GM19238 (cell line): ENCODE data around the gene MMP15.
"Not testable (repeated sequence)": the region's sequence is repeated elsewhere in the genome, so short reads cannot be mapped to it uniquely, and the experiment has no call there.

ENCODE experiments used
- DNase-seq: peaks from one replicate; pipeline ENCODE4 v3.0.0; 2011; ENCODE audit warnings: low spot score; ENCODE audit not compliant: insufficient read length

MMP15 gene

GRCh38 chr16:58025351-58026138 is at the start of gene MMP15:
MMP15 (plus strand) TSS chr16:58025754; CDS start chr16:58026351, 597 bp downstream.
- DNase-seq, result peak; percentile 69

- no peak for DNase-seq
Observed at GRCh38 chr16:57976331-57976796, 49.2 kb upstream of the MMP15 start.

DNA sequence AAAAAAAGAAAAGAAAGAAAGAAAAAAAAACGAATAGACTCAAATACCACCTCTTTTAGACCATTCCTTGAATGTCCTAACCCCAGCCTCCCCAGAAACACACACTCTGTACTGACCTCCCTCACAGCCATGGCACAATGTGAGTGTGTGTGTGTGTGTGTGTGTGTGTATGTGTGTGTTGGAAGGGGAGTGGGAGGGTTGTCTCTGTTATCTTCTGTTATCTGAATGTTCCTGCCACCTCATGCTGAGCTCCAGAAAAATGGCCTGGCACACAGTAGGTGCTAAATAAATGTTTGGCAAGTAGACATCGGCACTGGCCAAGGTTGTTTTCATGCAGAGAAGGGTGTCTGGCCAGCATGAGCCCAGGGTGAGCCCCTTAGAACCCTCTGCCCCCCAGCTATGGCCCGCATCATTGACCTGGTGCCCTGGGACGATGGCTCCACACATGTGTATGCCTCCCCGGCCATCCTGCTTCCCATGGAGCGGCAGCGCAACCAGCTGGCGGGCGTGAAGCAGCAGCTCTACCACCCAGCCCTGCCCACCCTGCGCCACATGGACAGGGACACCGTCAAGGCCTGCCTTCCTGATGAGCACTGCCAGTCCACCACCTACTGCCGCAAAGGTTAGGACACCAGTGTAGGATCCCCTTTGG is 48.0 kb upstream of the MMP15 start:
- no peak for DNase-seq

DNA sequence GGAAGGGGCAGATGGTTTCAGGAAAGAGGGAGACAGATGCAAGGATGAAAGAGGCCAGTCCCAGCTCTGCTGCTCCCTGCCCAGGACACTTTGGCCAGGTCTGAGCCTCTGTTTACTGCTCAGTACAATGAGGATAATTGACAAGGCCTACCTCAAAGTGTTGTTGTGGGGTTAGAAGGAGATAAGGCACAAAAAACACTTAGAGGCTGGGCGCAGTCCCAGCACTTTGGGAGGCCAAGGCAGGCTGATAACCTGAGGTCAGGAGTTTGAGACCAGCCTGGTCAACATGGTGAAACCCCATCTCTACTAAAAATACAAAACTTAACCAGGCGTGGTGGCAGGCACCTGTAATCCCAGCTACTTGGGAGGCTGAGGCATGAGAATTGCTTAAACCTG is 47.5 kb upstream of the MMP15 start:
- DNase-seq, result not testable (repeated sequence)

DNA sequence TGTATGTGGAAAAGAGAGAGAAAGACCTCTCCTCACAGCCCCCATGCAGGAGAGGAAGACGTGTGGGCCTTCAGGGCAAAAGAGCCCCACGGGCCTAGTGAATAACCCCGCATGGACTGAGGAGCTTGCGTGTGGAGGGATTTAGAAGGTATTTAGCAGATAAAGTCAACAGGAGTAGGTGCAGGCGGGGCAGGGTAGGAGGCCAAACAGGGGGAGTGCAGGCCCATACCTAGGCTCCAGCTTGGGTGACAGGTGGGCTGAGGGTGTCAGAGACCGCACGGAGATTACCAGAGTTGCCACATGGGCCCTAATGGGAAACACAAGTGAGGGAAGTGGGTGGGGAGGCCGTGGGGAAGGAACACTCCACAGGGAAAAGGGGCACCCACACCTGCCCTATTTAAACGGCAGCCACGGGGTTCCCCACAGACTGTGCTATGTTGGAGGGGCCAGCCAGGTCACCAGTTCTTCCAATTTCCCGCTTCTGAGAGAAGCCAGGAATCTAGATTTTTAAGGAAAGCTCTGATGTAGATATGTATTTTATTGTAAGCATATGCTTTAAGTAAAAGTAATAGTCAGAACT is 46.5 kb upstream of the MMP15 start:
- DNase-seq, result no peak

GRCh38 chr16:57981636-57982035 is 43.9 kb upstream of the MMP15 start:
- no peak for DNase-seq

GRCh38 chr16:57982385-57982784 is 43.2 kb upstream of the MMP15 start:
- no peak for DNase-seq

- peak; percentile 72 for DNase-seq
Observed at GRCh38 chr16:57984443-57985203, 40.9 kb upstream of the MMP15 start.

DNA sequence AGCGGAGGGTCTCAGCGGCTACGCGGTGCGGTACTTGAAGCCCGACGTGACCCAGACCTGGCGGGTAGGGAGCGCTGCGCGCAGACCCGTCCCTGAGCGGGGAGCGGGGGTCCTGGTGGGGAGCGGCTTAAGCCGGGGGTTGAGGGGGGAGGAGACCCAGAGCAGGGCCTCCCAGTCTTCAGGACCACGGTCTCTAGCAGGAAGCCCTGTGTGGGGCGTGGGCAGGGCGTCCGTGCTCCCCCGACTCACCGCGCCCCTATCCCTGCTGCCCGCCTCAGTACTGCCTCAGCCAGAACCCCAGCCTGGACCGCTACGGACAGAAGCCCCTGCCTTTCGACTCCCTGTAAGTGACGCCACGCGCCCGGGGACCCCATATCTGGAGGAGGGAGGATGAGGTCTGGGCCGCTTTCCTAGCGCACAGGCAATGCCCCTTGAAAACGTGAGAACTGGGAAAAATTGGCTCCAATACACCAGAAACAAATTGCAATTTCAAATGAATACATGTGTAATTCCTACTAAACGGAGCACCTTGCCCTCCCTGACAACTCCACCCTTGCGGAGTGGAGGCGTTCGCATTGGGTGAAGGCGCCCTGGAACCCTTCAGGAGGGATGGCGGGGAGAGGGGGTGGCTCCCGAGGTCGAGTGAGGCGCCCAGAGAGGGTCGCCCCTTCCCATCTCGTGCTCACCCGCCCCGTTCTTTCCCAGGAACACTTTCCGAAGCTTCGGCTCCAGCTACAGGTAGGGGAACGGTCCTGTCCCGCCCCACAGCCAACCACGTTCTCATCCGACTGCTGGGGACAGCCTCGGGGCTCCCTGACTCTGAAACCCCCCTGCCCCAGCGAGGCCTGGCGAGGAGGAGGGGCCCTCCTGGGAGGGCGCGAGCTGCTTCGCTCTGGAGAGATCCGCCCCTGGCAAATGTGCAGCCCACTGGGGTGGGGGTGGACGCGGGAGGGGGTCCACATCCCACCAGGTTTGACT is 40.1 kb upstream of the MMP15 start:
- peak; percentile 40 for DNase-seq

- no peak for DNase-seq
Observed at GRCh38 chr16:57986196-57986595, 39.4 kb upstream of the MMP15 start.

DNA sequence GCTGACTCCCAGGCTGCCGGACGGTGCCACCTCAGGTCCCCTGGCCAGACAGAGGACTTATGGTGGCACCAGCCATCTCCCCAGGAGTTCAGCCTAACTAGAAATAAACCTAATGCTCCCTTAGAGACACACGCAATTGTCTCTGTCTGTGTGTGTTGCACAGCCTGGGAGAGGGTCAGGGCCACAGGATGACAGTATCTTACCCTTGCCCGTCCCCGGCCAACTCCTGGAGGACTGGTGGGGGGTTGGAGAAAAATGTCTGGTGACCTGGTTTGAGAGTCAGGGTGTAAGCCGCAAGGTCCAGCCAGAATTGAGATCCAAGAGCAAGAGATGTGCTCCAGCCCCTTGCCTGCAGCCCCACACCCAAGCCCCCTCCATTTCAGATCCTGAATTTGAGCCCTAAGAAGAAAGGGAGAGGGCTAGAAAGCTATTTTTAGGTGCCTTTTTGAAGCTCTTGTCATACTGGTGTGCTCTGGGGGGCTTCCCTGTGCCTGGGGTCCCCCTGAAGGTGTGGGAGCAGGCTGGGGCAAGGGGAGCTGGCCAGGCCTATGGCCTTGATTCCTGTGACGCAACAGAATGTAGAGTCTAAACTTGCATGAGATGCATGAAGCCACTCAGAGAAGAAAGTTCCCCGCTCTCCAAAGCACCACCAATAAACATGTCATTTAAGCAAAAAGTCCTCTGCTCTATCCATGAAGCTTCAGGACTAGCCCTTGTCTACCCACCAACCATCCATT is 37.9 kb upstream of the MMP15 start:
- DNase-seq, result no peak

- no peak for DNase-seq
Observed at GRCh38 chr16:57988929-57989328, 36.6 kb upstream of the MMP15 start.

- no peak for DNase-seq
Observed at GRCh38 chr16:57991551-57992059, 33.9 kb upstream of the MMP15 start.

GRCh38 chr16:57992084-57992483 is 33.5 kb upstream of the MMP15 start:
- DNase-seq, result no peak

- DNase-seq, result no peak
Observed at GRCh38 chr16:57993438-57993837, 32.1 kb upstream of the MMP15 start.

- DNase-seq, result no peak
Observed at GRCh38 chr16:57993897-57994296, 31.7 kb upstream of the MMP15 start.

DNA sequence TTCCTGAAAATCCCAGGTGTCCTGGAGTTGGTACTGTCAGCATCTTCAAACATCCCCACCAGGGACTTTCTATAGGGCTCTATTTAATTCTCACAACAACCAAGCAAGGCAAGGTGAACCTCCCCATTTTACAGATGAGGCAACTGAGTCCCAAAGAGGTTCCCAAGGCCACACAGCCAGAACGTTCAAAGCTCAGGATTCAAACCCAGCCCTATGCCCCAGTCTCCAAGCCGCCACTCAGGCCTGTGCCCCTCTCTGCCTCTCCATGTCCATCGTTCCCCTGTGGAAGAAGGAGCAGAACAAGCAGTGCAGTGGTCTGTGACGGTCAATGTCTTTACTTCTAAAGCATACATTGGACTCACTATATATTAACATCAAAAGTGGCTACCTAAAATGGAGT is 31.2 kb upstream of the MMP15 start:
- no peak for DNase-seq

DNA sequence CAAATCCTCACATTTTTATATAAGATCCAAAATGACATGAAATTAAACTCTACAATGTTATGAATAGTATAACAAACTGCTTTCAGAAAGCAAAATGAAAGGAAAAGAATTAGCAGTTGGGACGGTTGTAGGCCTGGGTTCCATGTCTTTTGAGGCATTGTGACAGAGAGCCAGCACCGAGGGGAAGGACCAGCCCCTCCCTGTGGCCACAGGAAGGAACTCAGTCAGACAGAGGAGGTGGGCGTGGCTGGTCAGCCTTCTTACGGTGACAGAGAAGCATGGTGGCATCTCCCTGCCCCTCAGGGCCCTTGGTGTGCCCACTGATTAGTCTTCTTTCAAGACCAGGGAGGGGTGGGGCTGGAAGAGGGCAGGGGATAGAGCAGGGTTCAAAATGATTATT is 30.8 kb upstream of the MMP15 start:
- DNase-seq, result peak; percentile 48

DNA sequence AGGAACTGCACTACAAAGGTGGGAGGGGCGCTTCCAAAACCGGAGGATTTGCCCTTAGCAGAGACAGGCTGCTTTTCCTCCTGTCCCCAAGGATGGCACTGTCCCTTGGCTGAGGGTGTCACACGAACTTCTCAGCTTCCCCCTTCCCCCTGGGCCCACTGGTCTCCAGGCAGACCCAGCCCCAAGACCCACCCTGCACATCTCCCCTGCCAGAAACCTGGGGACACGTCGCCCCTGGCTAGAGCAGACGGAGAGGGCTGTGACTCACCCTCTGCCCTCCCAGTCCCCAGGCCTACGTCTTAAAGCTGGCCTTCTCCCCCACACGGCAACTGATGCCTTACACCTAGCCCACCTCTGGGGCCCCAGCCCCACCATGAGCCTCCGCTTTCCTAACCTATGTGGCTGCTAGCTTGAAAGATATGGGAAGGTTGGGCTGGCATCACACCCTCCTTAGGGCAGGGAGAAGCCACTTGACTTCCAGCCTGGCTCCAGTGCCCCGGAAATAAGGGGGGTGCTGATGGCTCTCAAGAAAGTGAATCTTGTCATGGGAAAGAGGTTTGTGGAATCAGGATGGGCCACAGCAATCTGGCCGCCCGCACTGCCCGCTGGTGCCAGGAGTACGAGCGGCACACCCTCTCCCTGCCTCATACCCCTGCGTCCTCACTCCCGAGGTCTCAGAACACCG is 29.7 kb upstream of the MMP15 start:
- DNase-seq, result no peak
